Fibroblast of villous mesenchyme (primary cell): ENCODE measurements around the gene CYB5R4. TPM values are rescaled to one million over a fixed set of nuclear protein-coding genes. Genes with fewer than 3 reads are reported as not detected.
A peak's percentile ranks its signal among the peaks of the same experiment; 100 is the strongest.

Experiments used
- DNase-seq: peaks from one replicate; pipeline ENCODE4 v3.0.0-alpha.2; 2010; ENCODE audit warnings: low read depth
- H3K4me3 ChIP-seq: 2 replicates; pipeline ENCODE4 v1.5.1; 2011; ENCODE audit warnings: low read depth, mild to moderate bottlenecking, low read length
- CTCF ChIP-seq: IDR thresholded peaks from 2 replicates; pipeline ENCODE4 v1.5.1; 2012; ENCODE audit warnings: low read depth, mild to moderate bottlenecking, low read length; ENCODE audit not compliant: insufficient read depth
- total RNA-seq: library from RNA; depleted of rRNA; stranded (reverse); fragments of >200 nt; gene quantifications from 2 replicates; pipeline ENCODE4 v1.2.3, GENCODE V29; 2012

CYB5R4 gene
- total RNA-seq, 1 donor = 9.9 TPM

- no peak overlapping the region for H3K4me3 ChIP-seq
- DNase-seq = peak; percentile 56
- no peak for TF ChIP-seq CTCF
Observed at GRCh38 chr6:83862776-83863471, 3.4 kb downstream of the CYB5R4 start.

- no peak for TF ChIP-seq CTCF
- H3K4me3 ChIP-seq = no peak overlapping the region
- no peak for DNase-seq
Observed at GRCh38 chr6:83867043-83867442, 7.6 kb downstream of the CYB5R4 start.

- TF ChIP-seq CTCF = no peak
- DNase-seq = peak; percentile 93
- H3K4me3 ChIP-seq = no peak overlapping the region
Observed at GRCh38 chr6:83867527-83868161, 8.2 kb downstream of the CYB5R4 start.

GRCh38 chr6:83868639-83869038 is 9.2 kb downstream of the CYB5R4 start:
- DNase-seq = peak; percentile 40
- no peak overlapping the region for H3K4me3 ChIP-seq
- TF ChIP-seq CTCF = no peak

GRCh38 chr6:83870649-83871048 is 11.2 kb downstream of the CYB5R4 start:
- DNase-seq = no peak
- no peak for TF ChIP-seq CTCF
- no peak overlapping the region for H3K4me3 ChIP-seq

- no peak for TF ChIP-seq CTCF
- no peak overlapping the region for H3K4me3 ChIP-seq
- DNase-seq = no peak
Observed at GRCh38 chr6:83872386-83873118, 13.1 kb downstream of the CYB5R4 start.
